ENCODE data around the gene RHBDD3.
"Not testable (repeated sequence)": the region's sequence is repeated elsewhere in the genome, so short reads cannot be mapped to it uniquely, and the experiment has no call there.

Gene RHBDD3

DNA sequence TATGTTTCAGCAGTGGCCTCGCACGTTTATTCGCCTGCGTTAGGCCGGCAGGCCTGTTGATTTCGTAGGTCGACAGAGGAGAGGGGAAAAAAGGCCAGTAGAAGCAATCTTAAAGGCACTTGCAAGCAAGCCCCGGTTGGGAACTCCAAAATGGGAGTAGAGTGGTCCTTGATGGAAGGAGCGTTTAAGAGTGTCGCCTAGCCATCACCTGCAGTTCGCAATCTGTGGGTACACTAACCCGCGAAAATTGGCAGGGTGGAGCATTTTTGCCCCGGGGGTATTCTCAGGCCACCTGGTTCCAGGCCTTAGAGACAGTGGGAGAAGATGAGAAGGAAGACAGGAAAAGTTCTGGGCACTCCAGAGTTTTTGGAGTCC is 1.4 kb upstream of the RHBDD3 start:
- DNase-seq: no peak

DNA sequence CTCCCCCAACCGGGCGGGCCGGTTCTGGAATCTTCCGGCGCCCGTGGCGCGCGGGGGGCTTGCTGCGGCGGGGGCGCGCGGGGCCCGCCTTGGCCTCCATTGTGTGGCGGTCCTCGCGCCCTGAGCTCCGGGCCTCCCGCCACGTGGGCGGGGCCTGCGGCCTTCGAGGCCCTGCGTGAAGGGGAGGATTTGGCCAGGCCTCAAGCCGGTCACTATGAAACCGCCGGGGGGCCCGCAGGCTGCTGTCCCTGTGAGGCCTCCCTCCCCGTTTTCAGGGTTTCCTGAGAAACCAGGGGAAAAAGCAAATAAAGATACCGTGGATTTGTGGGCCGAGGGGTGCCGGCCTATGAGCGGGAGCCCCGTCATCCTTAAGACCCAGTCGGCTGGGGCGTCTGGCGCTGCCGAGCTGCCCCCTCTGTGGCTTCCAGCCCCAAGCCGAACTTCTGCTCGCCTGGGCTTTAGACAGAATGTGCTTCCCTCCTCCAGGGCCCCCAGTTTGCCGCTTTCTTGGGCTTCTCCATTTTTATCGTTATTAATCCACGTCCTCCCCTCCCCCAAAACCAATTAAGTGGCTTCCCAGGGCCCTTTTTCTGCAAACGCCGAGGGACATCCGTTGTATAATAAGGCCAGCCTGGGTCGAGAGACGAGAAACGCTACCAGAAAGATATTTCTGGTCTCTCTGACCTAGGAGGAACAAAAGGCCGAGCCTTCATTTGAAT is 889 bp upstream of the RHBDD3 start:
- DNase-seq: peak; percentile 14 to 25

DNA sequence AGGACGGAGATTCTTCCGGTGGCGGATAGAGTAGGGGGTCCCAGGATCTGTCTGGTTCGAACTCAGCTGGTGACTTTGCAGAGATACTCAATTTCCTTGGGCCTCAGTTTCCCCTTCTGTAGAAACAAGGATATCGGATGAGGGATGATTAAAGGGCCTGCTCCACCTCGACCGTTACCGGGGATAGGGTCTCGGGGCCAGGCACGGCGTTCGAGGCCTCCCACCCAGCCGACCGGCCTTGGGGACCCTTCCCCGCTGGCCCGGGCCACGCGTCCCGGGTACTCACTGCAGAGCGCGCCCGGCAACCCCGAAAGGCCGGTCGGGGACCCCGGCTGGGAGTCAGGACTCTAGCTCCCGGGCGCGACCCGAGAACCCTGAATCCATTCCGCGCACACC is 321 bp downstream of the RHBDD3 start:
- no peak for DNase-seq

DNA sequence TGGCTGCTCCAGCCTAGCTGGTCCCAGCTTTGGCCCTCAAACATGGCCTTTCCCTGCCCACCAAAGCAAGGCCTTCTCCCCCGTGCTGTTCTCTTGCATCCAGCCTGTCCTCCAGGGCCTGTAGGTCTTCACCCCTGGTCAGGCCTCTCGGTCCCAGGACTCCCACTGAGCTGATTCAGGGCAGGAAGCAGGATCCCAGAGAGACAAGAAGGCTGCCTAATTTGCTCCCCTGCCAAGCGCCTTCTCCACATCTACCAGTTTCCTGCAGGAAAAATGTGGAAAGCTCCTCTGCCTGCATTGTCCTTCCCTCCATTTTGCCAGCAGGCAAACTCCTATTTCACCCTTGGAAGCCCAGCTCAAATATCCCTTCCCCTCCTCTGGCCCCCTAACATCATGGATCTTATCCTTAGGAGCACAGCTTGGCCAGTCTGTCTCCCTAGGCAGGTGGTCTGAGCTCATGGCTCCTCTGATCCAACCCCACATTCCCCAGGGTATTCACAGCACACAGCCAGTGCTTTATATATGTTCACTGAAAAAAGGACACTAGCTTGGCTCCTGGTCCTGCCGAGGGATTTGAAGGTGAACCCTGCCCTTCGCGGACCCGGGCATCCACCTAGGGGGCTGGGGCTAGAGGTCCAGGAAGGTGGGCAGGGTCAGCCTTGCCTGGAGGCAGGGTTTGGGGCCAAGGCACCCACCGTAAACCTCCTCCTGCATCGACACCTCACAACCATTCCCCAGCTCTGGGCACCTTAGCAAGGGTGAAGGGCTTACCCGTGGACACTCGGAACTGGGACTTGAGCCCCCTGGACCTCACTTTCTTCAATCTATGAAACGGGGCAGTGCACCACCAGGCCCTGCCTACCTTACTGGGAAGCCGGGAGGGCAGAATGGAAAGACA is 968 bp downstream of the RHBDD3 start:
- no peak for DNase-seq

DNA sequence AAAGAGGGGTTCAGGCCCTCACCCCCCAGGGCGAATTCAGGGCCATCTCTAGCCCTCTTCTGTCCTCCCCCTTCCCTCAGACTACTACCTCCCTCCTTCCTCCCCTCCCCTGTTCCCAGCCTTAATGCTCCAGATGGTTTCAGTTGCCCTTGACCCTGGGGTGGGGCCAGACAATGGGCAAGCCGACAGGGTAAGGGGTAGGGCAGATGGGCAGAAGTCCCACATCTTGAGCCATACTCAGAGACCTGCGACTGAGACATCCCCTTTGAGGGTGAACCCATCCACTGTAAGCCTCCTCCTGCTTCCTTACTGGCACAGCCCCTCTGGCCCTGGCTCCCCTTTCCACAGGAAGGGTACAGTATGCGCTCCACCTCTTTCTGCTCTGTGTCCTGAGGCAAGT is 1.9 kb downstream of the RHBDD3 start:
- no peak for DNase-seq

DNA sequence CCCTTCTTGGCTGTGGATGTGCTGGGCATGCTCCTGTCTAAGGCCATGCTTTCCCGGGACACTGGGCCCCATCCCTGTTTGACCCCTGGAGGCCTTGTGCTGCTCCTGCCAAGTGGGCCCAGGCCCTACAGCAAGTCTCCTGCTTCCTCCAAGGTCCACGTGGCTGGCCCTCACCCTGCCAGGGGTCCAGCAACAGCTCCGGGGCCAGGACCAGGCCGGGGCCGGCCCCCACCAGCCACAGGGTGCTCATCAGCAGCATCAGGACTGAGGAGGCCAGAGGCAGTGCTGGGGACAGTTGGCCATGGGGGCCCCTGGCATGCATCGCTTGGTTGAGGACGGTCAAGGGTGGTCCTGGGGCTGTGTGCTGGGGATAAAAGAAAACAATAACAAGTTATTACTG is 2.5 kb downstream of the RHBDD3 start:
- no peak for DNase-seq

DNA sequence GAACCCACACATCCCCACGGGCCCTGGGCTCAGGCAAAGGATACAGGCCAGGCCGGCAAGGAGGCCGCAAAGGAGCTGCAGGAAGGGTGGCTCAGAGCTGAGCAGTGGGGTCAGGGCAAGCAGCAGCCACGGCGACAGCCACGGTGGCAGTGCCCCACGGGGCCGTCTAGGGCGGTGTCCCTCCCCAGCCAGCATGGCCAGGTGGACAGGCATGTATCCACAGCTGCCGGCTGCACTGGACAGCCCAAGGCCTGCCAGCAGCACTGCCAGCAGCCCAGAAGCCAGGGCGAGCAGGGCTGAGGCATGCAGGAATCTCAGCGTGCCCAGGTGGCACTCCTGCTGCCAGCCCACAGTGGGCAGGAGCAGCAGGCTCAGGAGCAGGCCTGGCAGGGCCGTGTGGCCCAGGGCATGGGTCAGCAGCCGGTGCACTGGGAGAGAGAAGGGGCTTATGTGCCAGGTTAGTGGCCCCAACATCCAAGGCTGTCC is 3.9 kb downstream of the RHBDD3 start:
- no peak for DNase-seq

DNA sequence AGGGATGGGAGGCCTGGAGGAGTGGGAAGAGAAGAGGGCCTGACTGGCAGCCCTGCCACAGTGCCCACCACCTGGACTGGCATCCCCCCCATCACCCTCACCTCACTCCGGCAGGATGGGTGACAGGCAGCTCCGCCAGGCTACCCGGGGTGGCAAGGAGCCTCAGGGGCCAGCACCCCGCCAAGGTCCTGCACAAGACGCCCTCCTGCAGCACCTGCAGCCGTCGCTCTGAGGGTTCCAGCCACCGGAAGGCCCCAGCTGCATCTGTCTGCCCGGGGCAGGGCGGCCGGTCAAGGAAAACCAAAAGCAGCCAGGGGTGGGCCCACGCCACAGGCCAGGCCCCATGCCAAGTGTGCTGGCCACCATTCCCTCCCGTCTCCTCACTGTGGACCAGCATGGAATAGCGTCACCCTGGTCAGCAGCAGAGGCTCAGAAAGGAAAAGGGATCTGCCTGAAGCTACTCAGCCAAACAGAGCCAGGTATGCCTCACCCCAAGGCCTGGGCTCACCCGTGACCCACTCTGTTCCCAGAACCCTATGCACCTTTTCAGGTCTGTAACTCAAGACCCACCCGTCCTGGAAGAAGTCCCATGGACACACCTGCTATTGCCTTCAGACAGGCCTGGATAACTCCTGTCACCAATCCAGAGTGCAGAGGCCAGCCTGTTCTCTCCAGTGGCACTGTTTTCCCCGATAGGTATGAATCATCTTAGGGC is 7.0 kb downstream of the RHBDD3 start:
- no peak for DNase-seq

DNA sequence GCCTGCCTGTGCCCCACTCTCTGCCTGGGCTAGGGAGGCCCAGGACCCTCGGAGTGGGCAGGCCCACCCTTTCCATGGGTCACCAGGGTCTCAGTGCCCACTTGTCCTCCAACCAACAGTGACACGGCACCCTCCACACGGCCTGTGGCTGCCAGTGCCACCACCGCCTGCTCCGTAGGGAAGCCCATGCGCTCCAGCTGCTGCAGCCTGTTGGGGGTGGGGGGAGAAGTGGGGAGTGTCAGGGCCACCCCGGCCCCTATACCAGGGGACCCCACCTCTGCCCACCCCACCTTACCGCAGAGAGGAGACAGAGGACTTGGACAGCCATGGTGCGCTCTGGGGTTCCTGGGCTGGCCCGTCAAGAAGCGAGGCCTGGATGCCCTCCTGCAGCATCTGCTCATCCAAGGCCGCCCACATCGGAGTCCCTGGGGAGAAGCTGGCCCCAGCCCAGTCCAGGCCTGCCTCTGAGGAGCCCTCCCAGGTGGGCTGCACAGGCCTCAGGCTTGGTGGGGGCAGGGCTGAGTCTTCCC is 7.7 kb downstream of the RHBDD3 start:
- DNase-seq: no peak

DNA sequence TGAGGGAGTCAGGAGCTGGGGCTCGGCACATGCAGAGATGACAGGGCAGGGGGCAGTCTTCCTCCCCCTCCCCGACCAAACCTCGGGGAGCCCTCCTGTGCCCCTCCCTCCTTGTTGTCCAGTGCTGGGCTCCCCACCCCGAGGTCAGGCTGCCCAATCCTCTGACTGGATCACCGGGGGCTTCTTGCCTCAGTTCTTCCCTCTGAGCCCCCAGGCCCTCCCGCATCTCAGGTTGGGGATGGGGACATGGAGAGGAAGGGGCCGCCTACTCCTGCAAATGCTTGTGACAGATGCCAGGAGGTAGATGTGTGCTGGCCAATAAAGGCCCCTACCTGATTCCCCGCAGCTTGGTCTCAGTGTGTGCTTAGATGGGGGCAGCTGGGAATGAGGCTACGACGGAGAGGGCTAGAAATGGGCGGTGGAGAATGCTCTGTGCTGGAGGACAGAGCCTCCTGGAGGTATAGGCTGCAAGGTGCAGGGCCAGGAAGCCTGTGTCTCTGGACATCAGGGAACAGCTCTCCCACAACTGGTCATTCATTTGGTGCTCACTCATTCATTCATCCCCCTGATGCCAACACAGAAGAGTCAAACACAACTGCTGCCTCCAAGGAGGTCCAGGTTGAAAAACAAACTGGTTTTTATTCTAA is 8.4 kb downstream of the RHBDD3 start:
- no peak for DNase-seq

DNA sequence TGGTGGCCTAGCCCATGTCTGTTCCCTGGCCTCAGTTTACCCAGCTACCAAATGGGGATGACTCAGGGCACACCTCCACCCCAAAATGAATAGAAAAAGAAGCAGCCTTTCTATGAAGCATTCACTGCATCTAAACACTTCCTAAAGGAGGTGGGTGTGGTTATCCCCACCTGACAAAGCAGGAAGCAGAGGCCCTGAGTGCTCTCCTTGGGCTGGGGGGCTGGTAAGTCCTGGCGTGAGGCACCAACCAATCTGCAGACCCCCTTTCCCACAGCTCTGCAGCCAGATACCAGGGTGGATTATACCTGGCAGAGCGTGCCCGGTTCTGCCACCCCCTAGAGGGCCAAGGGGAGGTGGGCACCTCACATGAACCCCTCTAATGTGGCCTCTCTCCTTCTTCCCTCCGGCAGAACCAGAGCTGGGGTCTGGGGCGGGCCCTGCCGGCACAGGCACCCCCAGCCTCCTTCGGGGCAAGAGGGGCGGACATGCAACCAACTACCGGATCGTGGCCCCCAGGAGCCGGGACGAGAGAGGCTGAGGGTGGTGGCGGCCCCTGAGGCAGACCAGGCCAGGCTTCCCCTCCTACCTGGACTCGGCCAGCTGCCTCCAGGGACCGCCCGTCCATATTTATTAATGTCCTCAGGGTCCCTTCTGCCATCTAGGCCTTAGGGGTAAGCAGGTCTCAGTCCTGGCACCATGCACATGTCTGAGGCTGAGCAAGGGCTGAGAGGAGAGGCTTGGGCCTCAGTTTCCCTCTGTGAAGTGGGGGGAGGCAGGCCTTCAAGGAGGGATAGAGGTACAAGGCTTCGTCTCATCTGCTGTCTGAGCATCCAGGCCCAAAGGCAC is 9.2 kb downstream of the RHBDD3 start:
- DNase-seq: no peak

DNA sequence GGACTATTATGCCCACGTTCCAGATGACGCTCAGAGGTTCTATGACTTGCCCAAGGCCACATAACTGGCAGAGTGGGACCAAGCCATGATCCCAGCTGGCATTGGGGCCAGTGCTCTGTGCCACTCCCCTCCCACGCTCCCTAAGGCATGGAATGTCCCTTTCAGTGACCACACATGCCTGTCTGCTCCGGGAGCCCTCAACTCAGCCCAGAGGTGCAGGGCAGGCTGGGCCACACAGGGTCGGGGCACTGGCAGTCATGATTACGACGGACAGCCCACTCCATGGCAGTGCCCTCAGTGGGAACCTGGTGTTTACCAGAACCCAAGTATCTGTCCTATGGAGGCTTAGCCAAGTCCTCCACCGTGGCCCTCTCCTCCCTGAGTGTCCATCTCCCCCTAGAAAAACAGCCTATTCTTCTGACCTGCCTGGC is 10.0 kb downstream of the RHBDD3 start:
- DNase-seq: no peak

DNA sequence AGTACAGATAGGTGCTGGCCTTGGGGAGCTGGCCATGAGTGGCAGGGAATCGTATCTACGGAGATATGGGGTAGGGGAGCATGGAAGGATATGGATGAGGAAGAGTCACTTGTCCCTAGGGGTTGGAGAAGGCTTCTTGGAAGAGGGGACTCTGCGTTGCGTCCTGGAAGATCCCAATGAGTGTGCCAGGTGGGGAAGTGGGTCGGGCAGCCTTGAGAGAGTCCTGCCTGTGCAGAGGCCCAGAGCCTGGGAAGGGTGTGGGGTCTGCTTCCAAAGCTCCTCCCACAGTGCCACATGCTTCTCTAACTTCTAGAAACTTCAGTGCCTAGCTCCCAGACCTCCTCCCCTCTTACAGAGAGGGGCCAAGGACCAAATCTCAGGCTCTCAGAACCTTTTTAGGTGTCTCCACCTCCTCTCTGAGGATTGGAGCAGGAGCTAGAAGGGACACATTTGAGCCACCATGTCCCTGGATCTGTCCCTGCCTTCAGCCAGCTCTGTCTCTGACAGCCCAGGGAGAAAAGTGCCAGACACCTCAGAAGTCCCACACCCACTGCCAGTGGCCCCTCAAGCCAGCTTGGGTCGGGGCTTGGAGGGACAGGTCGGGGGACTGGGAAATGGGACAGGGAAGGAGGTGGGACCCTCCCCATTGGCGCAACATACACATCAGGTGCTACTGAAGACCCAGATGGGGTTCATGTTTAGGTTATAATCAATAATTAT is 11.0 kb downstream of the RHBDD3 start:
- DNase-seq: no peak

DNA sequence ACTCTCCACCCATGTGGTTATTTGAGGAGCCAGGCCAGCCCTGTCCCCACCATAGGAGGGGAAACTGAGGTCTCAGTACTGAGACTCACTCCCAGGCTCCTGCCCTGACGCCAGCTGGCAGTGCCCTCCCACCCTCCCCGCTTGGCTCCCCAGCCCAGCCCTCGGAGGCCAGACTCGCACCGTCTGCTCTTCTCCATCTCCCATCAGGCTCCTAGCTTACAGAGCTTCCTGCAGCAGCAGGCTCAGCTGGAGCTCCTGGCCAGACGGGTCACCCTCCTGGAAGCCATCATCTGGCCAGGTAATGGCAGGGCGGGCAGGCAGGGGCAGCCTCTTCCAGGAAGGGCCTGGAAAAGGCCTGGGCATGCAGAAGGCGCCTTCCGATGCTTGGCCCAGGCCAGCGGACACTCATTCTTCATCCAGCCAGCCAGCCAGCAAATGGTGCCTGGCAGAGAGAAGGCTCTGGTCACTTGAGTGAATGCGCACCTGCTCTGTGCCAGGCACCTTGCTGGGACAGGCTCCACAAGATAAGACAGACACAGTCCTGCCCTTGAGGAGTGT is 12.6 kb downstream of the RHBDD3 start:
- DNase-seq: no peak

DNA sequence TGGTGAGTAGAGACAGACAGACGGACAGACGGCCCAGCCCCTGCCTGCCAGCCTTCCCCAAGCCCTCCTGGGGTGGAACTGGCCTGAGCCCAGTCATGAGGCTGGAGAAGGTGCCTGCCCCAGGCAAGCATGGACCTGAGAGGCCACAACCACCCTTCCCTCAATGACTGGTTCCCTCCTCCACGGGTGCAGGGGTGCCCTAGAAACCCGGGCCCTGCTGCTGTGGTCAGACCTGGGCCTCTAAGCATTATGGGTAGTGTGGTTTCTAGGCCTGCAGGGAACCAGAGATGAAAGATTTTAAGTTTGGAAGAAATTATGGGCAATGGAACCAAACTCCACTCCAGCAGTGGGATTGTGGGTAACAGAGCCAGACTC is 13.5 kb downstream of the RHBDD3 start:
- no peak for DNase-seq

DNA sequence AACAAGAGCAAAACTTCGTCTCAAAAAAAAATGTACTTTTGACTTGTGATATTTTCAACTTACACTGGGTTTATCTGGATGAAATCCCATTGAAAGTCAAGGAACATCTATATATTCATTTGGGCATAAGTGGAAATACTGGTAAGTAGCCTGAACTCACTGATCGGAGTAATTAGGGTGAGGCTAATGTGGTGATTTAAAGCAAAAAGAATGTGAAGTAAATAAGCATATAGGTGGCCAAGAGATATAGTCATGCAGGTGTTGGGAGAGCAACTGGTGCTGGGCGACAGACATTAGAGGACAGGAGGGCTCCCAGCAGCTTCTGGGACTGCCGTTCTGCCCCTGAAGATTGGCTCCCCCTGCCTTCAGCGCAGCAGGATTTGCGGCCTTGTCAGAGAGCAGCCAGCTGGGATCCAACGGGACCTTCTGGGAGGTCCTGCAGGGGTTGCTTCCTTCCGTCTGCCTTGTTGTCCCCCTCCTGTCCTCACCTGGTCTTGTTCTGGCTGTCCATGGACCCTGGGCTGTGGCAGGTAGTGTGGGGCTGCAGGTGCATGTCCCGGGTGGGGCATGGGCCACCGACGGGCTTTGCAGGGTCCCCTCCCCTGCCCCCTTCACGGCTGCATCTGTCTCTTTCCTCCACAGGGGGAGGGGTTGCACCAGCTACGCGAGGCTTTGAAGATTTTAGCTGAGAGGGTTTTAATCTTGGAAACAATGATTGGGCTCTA is 14.1 kb downstream of the RHBDD3 start:
- DNase-seq: no peak

DNA sequence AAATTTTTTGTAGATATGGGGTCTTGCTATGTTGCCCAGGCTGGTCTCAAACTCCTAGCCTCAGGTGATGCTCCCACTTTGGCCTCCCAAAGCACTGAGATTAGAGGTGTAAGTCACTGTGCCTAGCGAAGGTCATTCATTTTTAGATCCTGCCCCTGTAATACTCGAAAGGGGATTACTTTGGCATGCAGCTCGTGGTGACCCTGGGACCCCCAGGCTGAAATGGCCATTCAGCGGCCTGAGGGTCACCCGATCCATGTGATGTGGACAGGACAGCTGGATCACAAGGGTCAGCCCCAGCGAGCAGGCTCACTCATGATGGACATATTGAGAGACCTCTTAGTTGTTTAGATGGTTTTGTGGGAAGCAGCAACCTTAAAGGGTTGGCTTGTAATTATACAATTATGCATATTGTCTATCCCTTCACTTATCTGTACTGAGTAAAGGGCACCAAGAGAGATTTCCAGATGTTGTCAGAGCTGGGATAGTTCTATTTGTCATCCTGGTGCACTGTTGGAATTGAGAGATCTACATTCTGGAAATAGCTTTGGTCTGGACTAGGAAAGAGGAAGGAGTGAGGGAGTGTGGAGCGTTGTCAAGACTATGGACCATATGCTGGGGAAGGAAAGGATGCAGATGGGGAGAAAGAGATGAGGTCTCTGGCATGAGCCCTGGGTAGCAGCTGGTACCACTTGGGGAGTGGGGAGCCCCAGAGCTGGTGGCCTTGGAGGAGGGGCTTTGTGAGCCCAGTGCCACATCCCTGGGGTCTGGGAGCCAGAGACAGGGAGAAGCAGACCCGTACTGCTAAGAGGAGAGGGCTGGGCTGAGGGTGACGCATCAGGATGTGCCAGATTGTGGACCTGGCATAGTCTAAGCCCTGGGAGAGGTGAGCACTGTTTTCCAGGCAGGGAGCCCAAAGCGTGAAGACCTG is 15.5 kb downstream of the RHBDD3 start:
- no peak for DNase-seq

DNA sequence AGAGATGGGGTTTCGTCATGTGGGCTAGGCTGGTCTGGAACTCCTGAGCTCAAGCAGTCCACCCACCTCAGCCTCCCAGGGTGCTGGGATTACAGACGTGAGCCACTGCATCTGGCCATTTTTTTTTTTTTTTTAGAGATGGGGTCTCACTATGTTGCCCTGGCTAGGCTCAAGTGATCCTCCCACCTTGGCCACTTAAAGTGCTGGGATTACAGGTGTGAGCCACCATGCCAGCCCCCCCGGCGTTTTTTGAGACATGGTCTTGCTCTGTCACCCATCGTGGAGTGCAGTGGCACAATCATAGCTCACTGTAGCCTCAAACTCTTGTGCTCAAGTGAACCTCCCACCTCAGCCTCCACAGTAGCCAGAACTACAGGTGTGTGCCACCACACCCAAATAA is 16.5 kb downstream of the RHBDD3 start:
- no peak for DNase-seq

DNA sequence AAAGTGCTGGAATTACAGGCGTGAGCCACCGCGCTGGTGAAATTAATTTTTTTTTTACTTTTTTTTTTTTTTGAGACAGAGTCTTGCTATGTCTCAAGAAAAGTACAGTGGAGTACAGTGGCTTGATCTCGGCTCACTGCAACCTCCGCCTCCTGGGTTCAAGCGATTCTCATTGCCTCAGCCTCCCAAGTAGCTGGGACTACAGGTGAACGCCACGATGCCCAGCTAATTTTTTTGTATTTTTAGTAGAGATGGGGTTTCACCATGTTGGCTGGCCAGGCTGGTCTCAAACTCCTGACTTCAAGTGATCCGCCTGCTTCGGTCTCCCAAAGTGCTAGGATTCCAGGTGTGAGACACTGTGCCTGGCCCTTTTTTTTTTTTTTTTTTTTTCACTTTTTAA is 19.9 kb downstream of the RHBDD3 start:
- DNase-seq: not testable (repeated sequence)

Data from activated CD4-positive, alpha-beta T cell treated with anti-CD3 and anti-CD28 coated beads, Interleukin-2, amount 50 U/mL, for 4 hours (primary cell).